H9 (cell line): ENCODE measurements around the gene VSIG2. TPM values are rescaled to one million over a fixed set of nuclear protein-coding genes. Genes with fewer than 3 reads are reported as not detected.

Source experiments
- DNase-seq: peaks from one replicate; pipeline ENCODE4 v3.0.0-alpha.2; 2017
- H2AFZ ChIP-seq: one replicate; pipeline ENCODE4 v1.6.1; 2013; ENCODE audit warnings: mild to moderate bottlenecking, low read length, control low read depth, moderate library complexity
- H2AK5ac ChIP-seq: 2 replicates; pipeline ENCODE4 v1.6.1; 2013; ENCODE audit warnings: low read length, control low read depth, mixed read lengths; ENCODE audit not compliant: insufficient read length
- H2BK120ac ChIP-seq: one replicate; pipeline ENCODE4 v1.6.1; 2013; ENCODE audit warnings: low read depth, mild to moderate bottlenecking, low read length, control low read depth, inconsistent platforms; ENCODE audit not compliant: poor library complexity, severe bottlenecking
- H2BK12ac ChIP-seq: 2 replicates; pipeline ENCODE4 v1.6.1; 2013; ENCODE audit warnings: low read length, control low read depth, mixed read lengths, low read depth; ENCODE audit not compliant: insufficient read length
- H2BK15ac ChIP-seq: 2 replicates; pipeline ENCODE4 v1.6.1; 2013; ENCODE audit warnings: low read depth, low read length, control low read depth
- H2BK20ac ChIP-seq: one replicate; pipeline ENCODE4 v1.6.1; 2013; ENCODE audit warnings: low read depth, mild to moderate bottlenecking, low read length, control low read depth, inconsistent platforms; ENCODE audit not compliant: poor library complexity, severe bottlenecking
- H2BK5ac ChIP-seq: 2 replicates; pipeline ENCODE4 v1.6.1; 2013; ENCODE audit warnings: low read length, control low read depth, mixed read lengths; ENCODE audit not compliant: insufficient read length
- H3K14ac ChIP-seq: 2 replicates; pipeline ENCODE4 v1.6.1; 2013; ENCODE audit warnings: low read length, control low read depth; ENCODE audit not compliant: insufficient read depth
- H3K18ac ChIP-seq: 2 replicates; pipeline ENCODE4 v1.6.1; 2013; ENCODE audit warnings: low read depth, mild to moderate bottlenecking, mixed read lengths, low read length, control low read depth; ENCODE audit not compliant: insufficient read length
- H3K23ac ChIP-seq: 2 replicates; pipeline ENCODE4 v1.6.1; 2013; ENCODE audit warnings: low read length, control low read depth, mixed read lengths, low read depth; ENCODE audit not compliant: insufficient read length
- H3K23me2 ChIP-seq: 2 replicates; pipeline ENCODE4 v1.6.1; 2013; ENCODE audit warnings: low read depth, mild to moderate bottlenecking, mixed read lengths, low read length, control low read depth; ENCODE audit not compliant: insufficient read length, poor library complexity, severe bottlenecking
- H3K27ac ChIP-seq: 2 replicates; pipeline ENCODE4 v1.5.1; 2013; ENCODE audit warnings: low read length, control low read depth, mixed read lengths, low read depth; ENCODE audit not compliant: insufficient read length
- H3K27me3 ChIP-seq: 2 replicates; pipeline ENCODE4 v1.6.1; 2013; ENCODE audit warnings: low read length, control low read depth, inconsistent platforms; ENCODE audit not compliant: insufficient read depth
- H3K4ac ChIP-seq: 2 replicates; pipeline ENCODE4 v1.6.1; 2013; ENCODE audit warnings: low read depth, mild to moderate bottlenecking, control low read depth, inconsistent platforms, low read length, moderate library complexity
- H3K4me1 ChIP-seq: 2 replicates; pipeline ENCODE4 v1.6.1; 2013; ENCODE audit warnings: low read length, control low read depth, inconsistent platforms; ENCODE audit not compliant: insufficient read depth
- H3K4me2 ChIP-seq: 2 replicates; pipeline ENCODE4 v1.6.1; 2013; ENCODE audit warnings: low read length, control low read depth, mixed read lengths; ENCODE audit not compliant: insufficient read length, insufficient read depth
- H3K56ac ChIP-seq: 2 replicates; pipeline ENCODE4 v1.6.1; 2013; ENCODE audit warnings: low read depth, mild to moderate bottlenecking, mixed read lengths, low read length, control low read depth; ENCODE audit not compliant: insufficient read length
- H3K79me1 ChIP-seq: 2 replicates; pipeline ENCODE4 v1.6.1; 2013; ENCODE audit warnings: low read depth, mild to moderate bottlenecking, moderate library complexity, low read length, control low read depth, inconsistent platforms; ENCODE audit not compliant: insufficient read depth, poor library complexity, severe bottlenecking
- H3K79me2 ChIP-seq: 2 replicates; pipeline ENCODE4 v1.6.1; 2013; ENCODE audit warnings: low read length, control low read depth, inconsistent platforms; ENCODE audit not compliant: insufficient read depth
- H3K9ac ChIP-seq: 2 replicates; pipeline ENCODE4 v1.6.1; 2013; ENCODE audit warnings: low read length, control low read depth, mixed read lengths; ENCODE audit not compliant: insufficient read length; ENCODE audit errors: extremely low read depth
- H3K9me3 ChIP-seq: one replicate; pipeline ENCODE4 v1.6.1; 2013; ENCODE audit warnings: low read depth, low read length, inconsistent platforms; ENCODE audit not compliant: control insufficient read depth
- H3T11ph ChIP-seq: one replicate; pipeline ENCODE4 v1.6.1; 2013; ENCODE audit warnings: mild to moderate bottlenecking, low read length, control low read depth, inconsistent platforms
- H4K20me1 ChIP-seq: one replicate; pipeline ENCODE4 v1.6.1; 2013; ENCODE audit not compliant: control insufficient read depth, insufficient read length, insufficient read depth
- H4K5ac ChIP-seq: 2 replicates; pipeline ENCODE4 v1.6.1; 2013; ENCODE audit warnings: low read depth, mild to moderate bottlenecking, mixed read lengths, low read length, control low read depth; ENCODE audit not compliant: insufficient read length
- H4K8ac ChIP-seq: replicated peaks from 2 replicates; pipeline ENCODE4 v1.6.1; 2013; ENCODE audit warnings: low read length, control low read depth, mixed read lengths, low read depth; ENCODE audit not compliant: insufficient read length
- H4K91ac ChIP-seq: 2 replicates; pipeline ENCODE4 v1.6.1; 2013; ENCODE audit warnings: low read depth, mild to moderate bottlenecking, moderate library complexity, mixed read lengths, low read length, control low read depth; ENCODE audit not compliant: insufficient read length
- H3K27ac Mint-ChIP-seq, 3 experiments: 2 replicates in 2 of 3; 3 replicates in 1 of 3; pipeline ENCODE4 v1.8.0; 2020 to 2021; ENCODE audit warnings: mixed read lengths in 3 of 3, mild to moderate bottlenecking in 1 of 3, moderate library complexity in 1 of 3
- H3K27me3 Mint-ChIP-seq: 2 replicates; pipeline ENCODE4 v1.8.0; 2021; ENCODE audit warnings: low read depth, mild to moderate bottlenecking, moderate library complexity, mixed read lengths
- H3K36me3 Mint-ChIP-seq, 3 experiments: 2 replicates in 2 of 3; 3 replicates in 1 of 3; pipeline ENCODE4 v1.8.0; 2020 to 2021; ENCODE audit warnings: low read depth in 3 of 3, mixed read lengths in 3 of 3; ENCODE audit not compliant: insufficient read depth in 1 of 3
- H3K4me1 Mint-ChIP-seq, 2 experiments: 2 replicates each; pipeline ENCODE4 v1.8.0; 2020; ENCODE audit warnings: mixed read lengths in 2 of 2
- H3K4me3 Mint-ChIP-seq, 2 experiments: 2 replicates in 1 of 2; 3 replicates in 1 of 2; pipeline ENCODE4 v1.8.0; 2020 to 2021; ENCODE audit warnings: mild to moderate bottlenecking in 2 of 2, mixed read lengths in 2 of 2, moderate library complexity in 1 of 2
- H3K9me3 Mint-ChIP-seq, 2 experiments: 2 replicates in 1 of 2; 3 replicates in 1 of 2; pipeline ENCODE4 v1.8.0; 2020; ENCODE audit warnings: mild to moderate bottlenecking in 2 of 2, mixed read lengths in 2 of 2, moderate library complexity in 1 of 2
- WGBS: extraction: QIAGEN DNeasy Blood & Tissue Kit; methylation state at CpG from one replicate; pipeline ENCODE4 v1.1.7; 2013; ENCODE audit warnings: missing lambda C conversion rate, low lambda C conversion rate, mixed read lengths; ENCODE audit not compliant: insufficient read length; ENCODE audit errors: extremely low coverage; 5-methylcytosine and 5-hydroxymethylcytosine counted together
- total RNA-seq: library from RNA; stranded (reverse); gene quantifications from 2 replicates; pipeline ENCODE4 v1.2.1, GENCODE V29; 2021
- TF ChIP-seq, protein P1 (sequence below): fragments of 200-600 bp; sonication (generic); conservative IDR thresholded peaks from 3 replicates; pipeline ENCODE4 v1.8.0; 2021; ENCODE audit warnings: antibody characterized with exemption, mild to moderate bottlenecking

Gene VSIG2
- total RNA-seq, 1 experiment from 2014 or later = not detected

DNA sequence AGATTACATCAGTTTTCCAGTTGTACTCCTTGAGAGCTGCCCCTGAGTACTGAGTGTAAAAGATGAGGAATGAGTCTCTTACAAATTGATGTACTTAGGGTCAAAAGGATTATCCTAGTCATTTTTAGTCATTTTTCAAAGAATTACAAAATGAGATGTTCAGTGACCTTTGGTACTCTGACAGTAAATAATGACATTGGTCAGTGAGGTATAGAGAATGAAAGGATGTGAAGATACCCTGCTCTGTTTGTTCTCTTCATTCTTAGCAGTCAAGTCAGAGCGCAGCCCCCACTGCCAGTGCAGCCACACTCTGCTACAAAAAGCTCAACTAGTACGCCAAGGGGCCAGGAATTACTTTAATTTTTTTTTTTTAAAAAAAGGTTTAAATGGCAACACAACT lies 14.1 kb upstream of the VSIG2 start:
- Mint-ChIP-seq H3K4me1 (peaks cover 14 to 16% of the 10 kb centered on the region in 2 experiments), H3K9me3 (no peaks in the 10 kb centered on the region), H3K27me3 (peaks cover 17% of the 10 kb centered on the region), H3K36me3 (peaks cover 10 to 31% (median 11%) of the 10 kb centered on the region in 3 experiments; a peak in 6 of 7 replicates), H3K27ac (no peak overlapping the region), H3K4me3 (no peak overlapping the region)
- Histone ChIP-seq H2AFZ (no peak overlapping the region), H3K9ac (no peak overlapping the region), H3K27me3 (peaks cover 9% of the 10 kb centered on the region; the same call in 1 of the 2 replicates), H3T11ph (no peak overlapping the region), H2BK5ac (no peak overlapping the region), H2BK20ac (no peak overlapping the region), H3K56ac (no peak overlapping the region), H3K23me2 (peaks cover 16% of the 10 kb centered on the region), H4K91ac (no peak overlapping the region), H4K20me1 (no peaks in the 10 kb centered on the region), H4K8ac (no peak overlapping the region), H3K18ac (no peak overlapping the region), H3K9me3 (no peaks in the 10 kb centered on the region), H4K5ac (no peak overlapping the region), H2AK5ac (no peak overlapping the region), H2BK12ac (no peak overlapping the region), H3K14ac (no peak overlapping the region), H3K4ac (no peak overlapping the region), H3K4me1 (no peaks in the 10 kb centered on the region), H3K4me2 (no peak overlapping the region), H3K27ac (no peak overlapping the region), H2BK15ac (no peak overlapping the region), H3K79me1 (no peaks in the 10 kb centered on the region), H2BK120ac (no peak overlapping the region), H3K23ac (no peak overlapping the region), H3K79me2 (no peaks in the 10 kb centered on the region)
- WGBS = no CpG with 5 or more reads among the region's 2 CpGs
- TF ChIP-seq, protein P1, sequence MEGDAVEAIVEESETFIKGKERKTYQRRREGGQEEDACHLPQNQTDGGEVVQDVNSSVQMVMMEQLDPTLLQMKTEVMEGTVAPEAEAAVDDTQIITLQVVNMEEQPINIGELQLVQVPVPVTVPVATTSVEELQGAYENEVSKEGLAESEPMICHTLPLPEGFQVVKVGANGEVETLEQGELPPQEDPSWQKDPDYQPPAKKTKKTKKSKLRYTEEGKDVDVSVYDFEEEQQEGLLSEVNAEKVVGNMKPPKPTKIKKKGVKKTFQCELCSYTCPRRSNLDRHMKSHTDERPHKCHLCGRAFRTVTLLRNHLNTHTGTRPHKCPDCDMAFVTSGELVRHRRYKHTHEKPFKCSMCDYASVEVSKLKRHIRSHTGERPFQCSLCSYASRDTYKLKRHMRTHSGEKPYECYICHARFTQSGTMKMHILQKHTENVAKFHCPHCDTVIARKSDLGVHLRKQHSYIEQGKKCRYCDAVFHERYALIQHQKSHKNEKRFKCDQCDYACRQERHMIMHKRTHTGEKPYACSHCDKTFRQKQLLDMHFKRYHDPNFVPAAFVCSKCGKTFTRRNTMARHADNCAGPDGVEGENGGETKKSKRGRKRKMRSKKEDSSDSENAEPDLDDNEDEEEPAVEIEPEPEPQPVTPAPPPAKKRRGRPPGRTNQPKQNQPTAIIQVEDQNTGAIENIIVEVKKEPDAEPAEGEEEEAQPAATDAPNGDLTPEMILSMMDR = no peak
- no peak for DNase-seq
